Head of caudate nucleus (tissue), 42 donors: ENCODE measurements around the gene HIVEP3.

ENCODE experiments used
- DNase-seq, 42 donors: peaks; one replicate each; pipeline versions ENCODE4 v3.0.0 to v3.0.0-alpha.2; 2020 to 2021; ENCODE audit warnings: mixed read lengths in 7 of 42
- intact Hi-C: fragments of 100-400 bp; cut with DNase I; formaldehyde crosslinking; loops from one replicate; pipeline ENCODE4 v1.15.0; 2022

HIVEP3 gene

GRCh38 chr1:41715441-41716095 lies 203.2 kb downstream of the HIVEP3 start:
- no peak for DNase-seq
- intact Hi-C loops: no loop called here

- intact Hi-C loops: no loop called here
- DNase-seq: peak in 3 of 42 donors; percentile 23 to 48 (median 29)
These were observed 203.9 kb downstream of the HIVEP3 start for GRCh38 chr1:41714638-41715389.

- peak in 5 of 42 donors; percentile 26 to 57 (median 32) for DNase-seq
- intact Hi-C loops: no loop called here
These were observed 205.0 kb downstream of the HIVEP3 start for GRCh38 chr1:41713557-41714327.

GRCh38 chr1:41713141-41713540 lies 205.6 kb downstream of the HIVEP3 start:
- peak in 2 of 42 donors; percentile 24 to 38 for DNase-seq
- intact Hi-C loops: no loop called here

GRCh38 chr1:41712695-41713094 lies 206.0 kb downstream of the HIVEP3 start:
- intact Hi-C loops: no loop called here

GRCh38 chr1:41712081-41712480 lies 206.6 kb downstream of the HIVEP3 start:
- intact Hi-C loops: no loop called here
- DNase-seq: peak in 12 of 42 donors; percentile 27 to 58 (median 40)

More at GRCh38 chr1:41712695-41713094, 206.0 kb downstream of the HIVEP3 start:
- peak in 14 of 42 donors; percentile 26 to 59 (median 41) for DNase-seq

- intact Hi-C loops: no loop called here
- peak in 5 of 42 donors; percentile 24 to 55 (median 40) for DNase-seq
These were observed 207.1 kb downstream of the HIVEP3 start for GRCh38 chr1:41711581-41711980.

GRCh38 chr1:41710980-41711379 lies 207.7 kb downstream of the HIVEP3 start:
- DNase-seq: no peak
- intact Hi-C loops: no loop called here

GRCh38 chr1:41709873-41710272 lies 208.8 kb downstream of the HIVEP3 start:
- no peak for DNase-seq
- intact Hi-C loops: no loop called here

- intact Hi-C loops: no loop called here
- DNase-seq: no peak
These were observed 209.4 kb downstream of the HIVEP3 start for GRCh38 chr1:41709331-41709730.

GRCh38 chr1:41708332-41708731 lies 210.4 kb downstream of the HIVEP3 start:
- intact Hi-C loops: no loop called here
- no peak for DNase-seq

GRCh38 chr1:41707793-41708192 lies 210.9 kb downstream of the HIVEP3 start:
- DNase-seq: no peak
- intact Hi-C loops: no loop called here

GRCh38 chr1:41705798-41706197 lies 212.9 kb downstream of the HIVEP3 start:
- intact Hi-C loops: no loop called here
- no peak for DNase-seq

GRCh38 chr1:41704196-41704595 lies 214.5 kb downstream of the HIVEP3 start:
- DNase-seq: no peak
- intact Hi-C loops: no loop called here

- no peak for DNase-seq
- intact Hi-C loops: no loop called here
These were observed 216.0 kb downstream of the HIVEP3 start for GRCh38 chr1:41702771-41703170.

- intact Hi-C loops: no loop called here
These were observed 217.7 kb downstream of the HIVEP3 start for GRCh38 chr1:41700986-41701535.

GRCh38 chr1:41700581-41700980 lies 218.1 kb downstream of the HIVEP3 start:
- DNase-seq: no peak
- intact Hi-C loops: no loop called here

More at GRCh38 chr1:41700986-41701535, 217.7 kb downstream of the HIVEP3 start:
- DNase-seq: no peak

- intact Hi-C loops: no loop called here
- no peak for DNase-seq
These were observed 218.9 kb downstream of the HIVEP3 start for GRCh38 chr1:41699861-41700248.
